K562 (cell line): Measurements from ENCODE around the gene CNKSR1. TPM values are rescaled to one million over a fixed set of nuclear protein-coding genes. Genes with fewer than 3 reads are reported as not detected.

Experiments used
- BCOR ChIP-seq: fragments of 450-650 bp; IDR thresholded peaks from 2 replicates; pipeline ENCODE4 v1.6.1; 2016
- FOS ChIP-seq: IDR thresholded peaks from 3 replicates; pipeline ENCODE4 v1.6.1; 2011; ENCODE audit not compliant: insufficient read length; ENCODE audit errors: extremely low read depth
- GMEB1 ChIP-seq: fragments of 250-450 bp; sonication (Bioruptor Pico); IDR thresholded peaks from 2 replicates; pipeline ENCODE4 v1.4.0; 2020; ENCODE audit warnings: mild to moderate bottlenecking
- HDAC6 ChIP-seq: IDR thresholded peaks from 2 replicates; pipeline ENCODE4 v1.6.1; 2012; ENCODE audit warnings: low read depth, mild to moderate bottlenecking, control low read depth, inconsistent platforms, low read length, moderate library complexity
- PHF20 ChIP-seq: fragments of 450-650 bp; IDR thresholded peaks from 2 replicates; pipeline ENCODE4 v1.6.1; 2018; ENCODE audit not compliant: partially characterized antibody
- SIX5 ChIP-seq, 2 experiments: IDR thresholded peaks; 2 replicates each; pipeline ENCODE4 v1.6.1; 2011; ENCODE audit warnings: low read length in 2 of 2, borderline replicate concordance in 1 of 2, low read depth in 1 of 2, mild to moderate bottlenecking in 1 of 2, moderate library complexity in 1 of 2; ENCODE audit not compliant: insufficient read depth in 1 of 2
- TAF7 ChIP-seq: fragments of 450-650 bp; IDR thresholded peaks from 2 replicates; pipeline ENCODE4 v1.6.1; 2016; ENCODE audit warnings: missing genetic modification characterization, missing compliant biosample characterization
- TEAD4 ChIP-seq, 2 experiments: sonication (generic) in 1 of 2; formaldehyde crosslinking in 1 of 2; IDR thresholded peaks; 2 replicates each; pipeline versions ENCODE4 v1.6.1 to v1.8.0; 2012 to 2022; ENCODE audit warnings: borderline replicate concordance in 1 of 2, inconsistent platforms in 1 of 2, low read length in 1 of 2, mild to moderate bottlenecking in 1 of 2, missing genetic modification reagents in 1 of 2
- WHSC1 ChIP-seq: IDR thresholded peaks from one replicate; pipeline ENCODE4 v1.6.1; 2012; ENCODE audit warnings: low read length, control low read depth, inconsistent platforms
- YY1 ChIP-seq, 3 experiments: IDR thresholded peaks; 2 replicates each; pipeline ENCODE4 v1.6.1; 2011; ENCODE audit warnings: low read length in 2 of 3, mild to moderate bottlenecking in 2 of 3, moderate library complexity in 2 of 3, borderline replicate concordance in 1 of 3, control low read depth in 1 of 3, low read depth in 1 of 3; ENCODE audit not compliant: insufficient read depth in 3 of 3, insufficient replicate concordance in 2 of 3, control insufficient read depth in 1 of 3, insufficient read length in 1 of 3; ENCODE audit errors: extremely low read depth in 1 of 3
- ZBTB17 ChIP-seq: fragments of 450-650 bp; formaldehyde crosslinking; IDR thresholded peaks from 2 replicates; pipeline ENCODE4 v1.4.0; 2020; ENCODE audit warnings: mild to moderate bottlenecking
- ZBTB34 ChIP-seq: fragments of 250-450 bp; sonication (Bioruptor Pico); IDR thresholded peaks from 2 replicates; pipeline ENCODE4 v1.8.0; 2021; ENCODE audit warnings: mild to moderate bottlenecking, moderate library complexity
- ZBTB5 ChIP-seq: fragments of 450-650 bp; IDR thresholded peaks from 2 replicates; pipeline ENCODE4 v1.6.1; 2017; ENCODE audit warnings: antibody characterized with exemption
- ZC3H8 ChIP-seq: fragments of 450-650 bp; IDR thresholded peaks from 2 replicates; pipeline ENCODE4 v1.6.1; 2017
- ZNF511 ChIP-seq: sonication (generic); formaldehyde crosslinking; IDR thresholded peaks from 2 replicates; pipeline ENCODE4 v1.8.0; 2022; ENCODE audit warnings: mild to moderate bottlenecking, missing genetic modification reagents
- ZNF589 ChIP-seq: fragments of 200-800 bp; sonication (Bioruptor generic); IDR thresholded peaks from 2 replicates; pipeline ENCODE4 v1.6.1; 2016; ENCODE audit warnings: low read depth, missing genetic modification characterization, missing compliant biosample characterization
- polyA plus RNA-seq, 8 experiments: library from polyadenylated mRNA; depleted of rRNA in 4 of 8; stranded (reverse) in 5 of 8; unstranded in 3 of 8; fragments of >200 nt; fragmentation: Nextera tagmentation in 2 of 8; fragmentation: Illumina TruSeq in 1 of 8; extraction: Ambion mirVana in 2 of 8; extraction: Trizol in 1 of 8; gene quantifications; 2 replicates each; pipeline versions ENCODE4 v1.2.1 to v1.2.3, GENCODE V29; 2011 to 2014; ENCODE audit warnings: inconsistent platforms in 1 of 8, missing spikeins in 1 of 8
- total RNA-seq, 7 experiments: library from RNA; depleted of rRNA in 6 of 7; stranded (reverse); fragments of >200 nt in 6 of 7; fragmentation: Illumina TruSeq in 2 of 7; extraction: Trizol in 2 of 7; gene quantifications; 2 replicates each; pipeline versions ENCODE4 v1.2.1 to v1.2.3, GENCODE V29; 2011 to 2021; ENCODE audit warnings: low replicate concordance in 1 of 7

CNKSR1 gene
- total and polyA plus RNA-seq, 9 of the 15 experiments (the other 6 are each of a cell fraction or from before 2014, with no cell fraction given) = 0.03 to 2.8 (median 1.1) TPM

GRCh38 chr1:26169669-26170471, 7.4 kb upstream of the CNKSR1 start, which contains the start of gene ZNF593 (continued):
- no peak for TF ChIP-seq ZC3H8
- TF ChIP-seq TAF7 (tag) = peak; percentile 63; the same call in 1 of the 2 replicates
- peak; percentile 72 for TF ChIP-seq GMEB1 (CRISPR knock-in tag)
- TF ChIP-seq PHF20 = peak; percentile 91
- no peak for TF ChIP-seq FOS
- peak; percentile 82 for TF ChIP-seq ZBTB17
- peak; percentile 44; the same call in 1 of the 2 replicates for TF ChIP-seq BCOR
- peak; percentile 27 for TF ChIP-seq WHSC1
- TF ChIP-seq ZBTB34 = no peak
- no peak for TF ChIP-seq ZBTB5
- TF ChIP-seq ZNF511 (CRISPR knock-in tag) = peak; percentile 51
- TF ChIP-seq SIX5 (IDR thresholded peaks at IDR 0.05; ENCODE audit: borderline replicate concordance in 1 of 2, insufficient read depth in 1 of 2, low read depth in 1 of 2, low read length in 2 of 2) = no peak
- TF ChIP-seq TEAD4 (IDR thresholded peaks at IDR 0.05; ENCODE audit: low read length) = no peak
- TF ChIP-seq TEAD4 (CRISPR knock-in tag; IDR thresholded peaks at IDR 0.05; ENCODE audit: borderline replicate concordance) = no peak
- peak in 2 of 3 experiments; percentile 38 to 59 for TF ChIP-seq YY1 (IDR thresholded peaks at IDR 0.05; ENCODE audit: borderline replicate concordance in 1 of 3, control insufficient read depth in 1 of 3, extremely low read depth in 1 of 3, insufficient read depth in 3 of 3, insufficient read length in 1 of 3, insufficient replicate concordance in 2 of 3, low read depth in 1 of 3, low read length in 2 of 3)
- TF ChIP-seq ZNF589 = no peak
- TF ChIP-seq HDAC6 = no peak
